ENCODE measurements around the gene SIRT6. TPM values are rescaled to one million over a fixed set of nuclear protein-coding genes. Genes with fewer than 3 reads are reported as not detected.

SIRT6 gene
- polyA plus RNA-seq, 1 of the 3 experiments (the other 2 are of a cell fraction): 41.0 TPM

Small RNA genes within 50 kb of the gene (small RNA-seq; reads per million reads assigned to genes)
- 0 reads per million in 7 experiments for gene RF00017

Other genes with a start within 250 kb of the SIRT6 start
- not detected in 2 replicates for gene NMRK2, start 249.5 kb downstream of the SIRT6 start, polyA plus RNA-seq (2012; rRNA removed)
- gene DAPK3, start 211.5 kb downstream of the SIRT6 start, polyA plus RNA-seq (2012; rRNA removed): 118 and 142 TPM in 2 replicates
- gene EEF2, start 197.1 kb downstream of the SIRT6 start, polyA plus RNA-seq (2012; rRNA removed): 1,295 and 1,553 TPM in 2 replicates
- gene PIAS4, start 174.8 kb downstream of the SIRT6 start, polyA plus RNA-seq (2012; rRNA removed): 7.7 and 14.1 TPM in 2 replicates
- gene ZBTB7A, start 115.7 kb downstream of the SIRT6 start, polyA plus RNA-seq (2012; rRNA removed): 5.6 and 7.4 TPM in 2 replicates
- 67.2 and 114 TPM in 2 replicates for gene MAP2K2, start 58.4 kb downstream of the SIRT6 start, polyA plus RNA-seq (2012; rRNA removed)
- 0.05 TPM in 1 of 2 replicates, not detected in the other for gene CREB3L3, start 28.9 kb downstream of the SIRT6 start, polyA plus RNA-seq (2012; rRNA removed)
- gene ANKRD24, start 126 bp upstream of the SIRT6 start, polyA plus RNA-seq (2012; rRNA removed): 0.87 and 1.1 TPM in 2 replicates
- gene EBI3, start 47.0 kb upstream of the SIRT6 start, polyA plus RNA-seq (2012; rRNA removed): 3.6 and 3.7 TPM in 2 replicates
- 25.3 and 29.0 TPM in 2 replicates for gene YJU2, start 64.5 kb upstream of the SIRT6 start, polyA plus RNA-seq (2012; rRNA removed)
- gene SHD, start 96.7 kb upstream of the SIRT6 start, polyA plus RNA-seq (2012; rRNA removed): 3.1 and 6.9 TPM in 2 replicates
- gene TMIGD2, start 119.8 kb upstream of the SIRT6 start, polyA plus RNA-seq (2012; rRNA removed): 0.06 TPM in 1 of 2 replicates, not detected in the other
- 46.7 and 49.0 TPM in 2 replicates for gene FSD1, start 122.0 kb upstream of the SIRT6 start, polyA plus RNA-seq (2012; rRNA removed)
- 6.0 and 7.6 TPM in 2 replicates for gene STAP2, start 156.3 kb upstream of the SIRT6 start, polyA plus RNA-seq (2012; rRNA removed)
- gene MPND, start 161.0 kb upstream of the SIRT6 start, polyA plus RNA-seq (2012; rRNA removed): 18.7 and 21.3 TPM in 2 replicates
- 62.5 and 82.8 TPM in 2 replicates for gene SH3GL1, start 218.0 kb upstream of the SIRT6 start, polyA plus RNA-seq (2012; rRNA removed)
- 13.2 and 18.0 TPM in 2 replicates for gene CHAF1A, start 220.1 kb upstream of the SIRT6 start, polyA plus RNA-seq (2012; rRNA removed)